ENCODE results near the gene ACSS1. TPM values are rescaled to one million over a fixed set of nuclear protein-coding genes. Genes with fewer than 3 reads are reported as not detected.

Gene ACSS1
- total RNA-seq, 4 donors from 2014 or later = 5.8 to 23.5 (median 11.1) TPM

DNA sequence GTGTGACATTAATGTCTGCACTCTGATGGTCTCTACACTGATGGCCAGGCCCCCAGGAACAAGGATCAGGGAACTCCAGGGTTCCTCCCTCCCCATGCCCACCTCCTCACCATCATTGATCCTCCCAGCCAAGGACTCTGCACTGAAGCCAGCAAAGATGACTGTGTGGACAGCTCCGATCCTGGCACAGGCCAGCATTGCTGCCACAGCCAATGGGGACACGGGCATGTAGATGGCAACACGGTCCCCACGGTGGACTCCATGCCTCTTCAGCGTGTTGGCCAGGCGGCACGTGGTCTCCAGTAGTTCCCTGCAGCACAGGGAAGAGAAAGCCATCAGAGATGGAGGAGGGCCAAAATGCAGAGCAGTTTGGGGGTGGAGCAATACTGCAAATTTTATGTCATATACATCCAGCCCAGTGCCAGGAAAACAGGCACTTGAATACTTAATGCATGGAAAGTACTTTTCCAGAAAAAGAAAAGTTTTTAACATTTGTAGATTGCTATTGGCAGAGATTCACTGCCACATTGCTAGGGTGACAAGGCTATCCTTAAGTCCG is 27.2 kb downstream of the ACSS1 start:
- 100% methylated on average over 1 to 6 of the region's 8 CpGs for WGBS, 2 donors
- H3K4me1 ChIP-seq = peaks cover 14 to 41% (median 22%) of the 10 kb centered on the region in 3 donors
- no peak for DNase-seq
- H3K9me3 ChIP-seq = no peaks in the 10 kb centered on the region
- TF ChIP-seq, protein P1, sequence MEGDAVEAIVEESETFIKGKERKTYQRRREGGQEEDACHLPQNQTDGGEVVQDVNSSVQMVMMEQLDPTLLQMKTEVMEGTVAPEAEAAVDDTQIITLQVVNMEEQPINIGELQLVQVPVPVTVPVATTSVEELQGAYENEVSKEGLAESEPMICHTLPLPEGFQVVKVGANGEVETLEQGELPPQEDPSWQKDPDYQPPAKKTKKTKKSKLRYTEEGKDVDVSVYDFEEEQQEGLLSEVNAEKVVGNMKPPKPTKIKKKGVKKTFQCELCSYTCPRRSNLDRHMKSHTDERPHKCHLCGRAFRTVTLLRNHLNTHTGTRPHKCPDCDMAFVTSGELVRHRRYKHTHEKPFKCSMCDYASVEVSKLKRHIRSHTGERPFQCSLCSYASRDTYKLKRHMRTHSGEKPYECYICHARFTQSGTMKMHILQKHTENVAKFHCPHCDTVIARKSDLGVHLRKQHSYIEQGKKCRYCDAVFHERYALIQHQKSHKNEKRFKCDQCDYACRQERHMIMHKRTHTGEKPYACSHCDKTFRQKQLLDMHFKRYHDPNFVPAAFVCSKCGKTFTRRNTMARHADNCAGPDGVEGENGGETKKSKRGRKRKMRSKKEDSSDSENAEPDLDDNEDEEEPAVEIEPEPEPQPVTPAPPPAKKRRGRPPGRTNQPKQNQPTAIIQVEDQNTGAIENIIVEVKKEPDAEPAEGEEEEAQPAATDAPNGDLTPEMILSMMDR (IDR thresholded peaks at IDR 0.05) = no peak
- TF ChIP-seq POLR2A (IDR thresholded peaks at IDR 0.05) = no peak
- H3K27ac ChIP-seq = no peak overlapping the region
- H3K27me3 ChIP-seq = no peaks in the 10 kb centered on the region
- H3K36me3 ChIP-seq = peaks cover 0 to 17% (median 0%) of the 10 kb centered on the region in 3 donors
- H3K4me3 ChIP-seq = no peak overlapping the region
- intact Hi-C loops (cut with DNase I) = no loop called here

DNA sequence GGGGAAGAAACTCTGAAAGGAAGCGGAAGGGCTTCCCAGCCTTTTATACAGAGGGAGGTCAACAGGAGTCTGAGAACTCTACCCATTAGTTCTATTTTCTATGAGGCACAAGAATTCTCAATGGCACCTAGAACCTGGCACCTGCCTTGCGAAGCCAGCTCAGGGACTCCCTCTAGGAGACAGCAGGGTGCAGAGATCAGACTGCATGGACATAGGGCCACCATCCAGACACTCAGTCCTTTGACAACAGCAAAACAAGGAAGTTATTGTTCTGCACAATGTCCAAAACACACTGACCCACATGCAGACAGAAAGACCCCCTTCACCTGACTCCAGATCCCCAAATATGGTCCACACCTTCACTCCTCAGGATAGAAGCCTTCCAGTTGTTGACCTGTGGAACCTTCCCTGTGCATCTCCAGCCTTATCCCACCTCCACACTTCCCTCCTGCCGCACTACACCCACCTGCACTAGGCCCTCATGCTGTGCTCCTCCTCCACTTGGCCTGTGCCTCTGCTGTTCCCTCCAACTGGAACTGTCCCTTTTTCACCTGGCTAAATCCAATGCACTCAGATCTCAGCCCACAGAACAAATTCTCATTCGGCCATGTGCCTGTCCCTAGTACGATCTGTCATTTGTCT is 27.8 kb downstream of the ACSS1 start:
- H3K9me3 ChIP-seq = no peaks in the 10 kb centered on the region
- no peak overlapping the region for H3K27ac ChIP-seq
- intact Hi-C loops (cut with DNase I) = no loop called here
- no peak for DNase-seq
- 94 to 96% methylated on average over 5 of the region's 5 CpGs for whole genome bisulfite sequencing, 2 donors
- H3K27me3 ChIP-seq = no peaks in the 10 kb centered on the region
- no peak overlapping the region for H3K4me3 ChIP-seq
- peaks cover 0 to 17% (median 0%) of the 10 kb centered on the region in 3 donors for H3K36me3 ChIP-seq
- peaks cover 14 to 35% (median 19%) of the 10 kb centered on the region in 3 donors for H3K4me1 ChIP-seq
- TF ChIP-seq, protein P1 (IDR thresholded peaks at IDR 0.05) = no peak
- no peak for TF ChIP-seq POLR2A (IDR thresholded peaks at IDR 0.05)

DNA sequence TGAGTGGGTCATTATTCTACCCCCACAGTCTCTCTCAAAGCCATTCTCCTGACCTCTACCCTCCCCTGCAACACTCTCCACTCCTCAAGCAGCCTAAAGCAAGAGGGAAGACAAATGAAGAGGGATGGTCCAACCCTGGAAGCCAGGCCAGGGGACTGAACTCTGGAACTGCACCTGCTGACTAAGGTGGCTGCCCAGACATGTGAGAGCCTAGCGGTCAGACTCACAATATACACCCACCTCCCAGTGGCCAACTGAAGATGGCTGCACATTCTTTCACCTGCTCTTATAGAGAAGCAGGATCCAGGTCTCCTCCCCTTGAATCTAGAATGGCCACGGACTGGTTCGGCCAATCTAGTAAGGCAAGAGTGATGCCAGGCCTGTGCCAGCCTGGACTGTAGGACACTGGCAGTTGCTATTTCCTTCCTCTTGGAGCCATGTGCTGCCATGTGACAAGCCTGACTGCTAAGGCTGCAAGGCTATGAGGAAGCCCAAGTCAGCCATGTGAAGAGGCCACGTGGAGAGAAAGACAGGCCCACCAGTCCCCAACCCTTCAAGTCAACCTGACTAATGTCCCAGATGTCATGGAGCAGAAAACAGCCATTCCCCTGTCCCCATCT is 31.8 kb downstream of the ACSS1 start:
- TF ChIP-seq, protein P1 (IDR thresholded peaks at IDR 0.05) = no peak
- no peak for TF ChIP-seq POLR2A (IDR thresholded peaks at IDR 0.05)
- Histone ChIP-seq H3K36me3 (peaks cover 0 to 21% (median 0%) of the 10 kb centered on the region in 3 donors), H3K27ac (no peak overlapping the region), H3K4me1 (peaks cover 12 to 37% (median 19%) of the 10 kb centered on the region in 3 donors), H3K9me3 (no peaks in the 10 kb centered on the region), H3K27me3 (no peaks in the 10 kb centered on the region), H3K4me3 (no peak overlapping the region)
- WGBS, 2 donors = 78 to 87% methylated on average over 1 to 2 of the region's 4 CpGs
- DNase-seq = no peak
- intact Hi-C loops (cut with DNase I) = no loop called here

DNA sequence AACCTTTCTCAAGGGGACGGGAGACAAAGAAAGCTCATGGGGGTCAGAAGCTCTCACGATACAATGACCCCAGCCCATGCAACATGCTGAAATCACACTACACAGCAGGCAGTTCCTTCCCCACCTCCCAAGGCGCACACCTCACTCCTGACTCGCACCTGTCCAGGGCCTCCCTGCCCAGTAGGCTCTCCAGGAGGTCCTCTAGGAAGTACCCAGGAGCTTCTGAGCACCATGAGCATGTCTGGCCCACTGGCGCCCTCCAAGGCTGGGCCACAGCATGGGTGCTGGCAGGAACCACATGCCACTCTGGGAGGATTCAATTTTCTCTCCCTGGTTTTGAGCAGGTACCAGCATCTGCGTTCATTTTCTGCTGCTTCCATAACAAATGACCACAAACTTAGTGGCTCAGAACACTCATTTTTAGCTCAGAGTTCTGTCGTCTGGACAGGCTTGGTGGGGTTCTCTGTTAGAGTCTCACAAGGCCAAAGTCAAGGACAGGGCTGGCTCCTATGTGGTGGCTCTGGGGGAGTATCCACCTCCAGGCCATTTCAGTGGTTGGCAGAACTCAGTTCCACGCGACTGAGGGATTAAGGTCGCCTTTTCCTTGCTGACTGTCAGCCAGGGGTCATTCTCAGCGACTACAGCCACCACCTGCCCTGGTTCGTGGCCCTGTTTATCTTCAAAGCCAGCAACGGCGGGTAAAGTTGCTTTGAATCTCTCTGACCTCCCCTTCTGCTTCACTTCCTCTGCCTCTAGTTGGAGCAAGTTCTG is 32.7 kb downstream of the ACSS1 start:
- Histone ChIP-seq H3K36me3 (peaks cover 0 to 24% (median 0%) of the 10 kb centered on the region in 3 donors), H3K4me1 (peaks cover 12 to 45% (median 19%) of the 10 kb centered on the region in 3 donors), H3K9me3 (no peaks in the 10 kb centered on the region), H3K4me3 (no peak overlapping the region), H3K27me3 (no peaks in the 10 kb centered on the region), H3K27ac (no peak overlapping the region)
- no peak for DNase-seq
- intact Hi-C loops (cut with DNase I) = no loop called here
- no peak for TF ChIP-seq POLR2A (IDR thresholded peaks at IDR 0.05)
- TF ChIP-seq, protein P1 (IDR thresholded peaks at IDR 0.05) = no peak
- WGBS, 2 donors = 88 to 95% methylated on average over 7 to 10 of the region's 14 CpGs
